ENCODE data around the gene IQSEC2. TPM values are rescaled to one million over a fixed set of nuclear protein-coding genes. Genes with fewer than 3 reads are reported as not detected.

The IQSEC2 gene
- total and polyA plus RNA-seq, 9 of the 15 experiments (the other 6 are each of a cell fraction or from before 2014, with no cell fraction given): 2.7 to 41.8 (median 20.1) TPM

DNA sequence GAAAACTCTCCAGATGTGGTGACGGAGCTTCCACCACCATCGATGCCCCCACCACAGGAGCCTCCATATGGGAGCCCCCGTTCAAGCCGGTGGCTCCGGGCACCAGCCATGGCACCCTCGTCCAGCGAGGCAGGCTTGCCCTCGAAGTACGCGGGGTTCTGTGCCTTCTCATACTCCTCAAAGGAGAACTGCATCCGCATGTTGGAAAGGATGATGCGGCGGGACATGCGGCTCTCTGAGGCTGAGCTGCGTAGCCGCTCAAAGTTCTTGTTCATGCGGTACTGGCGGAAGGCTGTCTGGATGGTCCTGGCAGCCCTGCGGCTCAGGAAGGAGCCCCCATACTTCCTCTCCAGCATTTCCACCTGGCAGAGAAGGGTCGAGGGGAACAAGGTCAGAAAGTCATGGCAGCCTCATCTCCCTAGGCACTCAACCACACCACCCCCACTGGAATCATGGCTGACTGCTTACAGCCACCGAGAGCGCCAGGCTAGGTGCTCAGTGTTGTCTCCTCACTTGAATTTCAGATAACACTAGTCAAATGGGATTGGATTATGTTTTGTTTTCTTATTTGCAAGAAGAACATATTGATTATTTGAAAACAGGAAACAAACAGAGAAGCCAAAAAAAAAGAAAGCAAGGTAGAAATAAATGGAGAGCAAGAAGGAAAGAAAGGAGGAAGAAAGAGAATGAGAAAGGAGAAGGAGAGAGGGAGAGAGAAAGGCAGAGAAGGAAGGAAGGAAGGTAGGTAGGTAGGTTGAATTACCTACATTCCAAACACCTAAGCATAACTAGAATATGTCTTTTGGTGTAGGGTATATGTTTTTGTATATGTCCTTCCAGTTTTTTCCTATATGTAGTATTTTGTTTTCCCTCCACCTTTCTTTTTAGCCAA lies 26.6 kb downstream of the IQSEC2 start:
- intact Hi-C loops (cut with micrococcal nuclease) (loop anchor here (2.0 kb wide), 1 partner anchor 26 kb away; the partner anchor contains the start of gene IQSEC2), in situ Hi-C loops (cut with MboI) (no loop called here)
- no TSS peak for BruUV-seq (replicated peaks)
- H3K4me3 ChIP-seq: peak overlapping the region; percentile 49
- POLR2A ChIA-PET: interaction anchor here (0.6 to 1.4 kb wide), 5 partner anchors 14 to 168 kb away, joined by 3 to 6 read pairs (median 4); partner anchors contain the start of genes IQSEC2, KDM5C, RIBC1 and SMC1A
- H3K27ac ChIP-seq (ENCODE audit: extremely low read depth, low read depth, low read length): peak overlapping the region; percentile 85
- peaks cover 26% of the 10 kb centered on the region; the same call in 2 of the 3 replicates for H3K36me3 ChIP-seq (ENCODE audit: control insufficient read depth, insufficient read depth, low read length)
- no peaks in the 10 kb centered on the region for H4K20me1 ChIP-seq (replicated peaks; ENCODE audit: control insufficient read depth, insufficient read depth, low read length)
- H3K4me2 ChIP-seq (ENCODE audit: insufficient read depth, low read length): peak overlapping the region; percentile 74
- peak in 1 of 4 experiments; percentile 46 for DNase-seq (ENCODE audit: extremely low read depth in 1 of 4, low spot score in 3 of 4)
- CTCF ChIA-PET (ENCODE audit: low intra/inter-chr PET ratio): no interaction called here
- peaks cover 26 to 44% of the 10 kb centered on the region in 2 experiments; a peak in 4 of 5 replicates for H3K4me1 ChIP-seq (replicated peaks in 1 of 2; ENCODE audit: control insufficient read depth in 2 of 2, insufficient read depth in 2 of 2, low read length in 2 of 2)
- H3K79me2 ChIP-seq (ENCODE audit: control insufficient read depth, insufficient read depth, low read length): peaks cover 51% of the 10 kb centered on the region
- FAIRE-seq: no peak
- no peaks in the 10 kb centered on the region for H3K27me3 ChIP-seq (ENCODE audit: control insufficient read depth in 2 of 2, insufficient read depth in 2 of 2, low read length in 2 of 2)
- H3K9me3 ChIP-seq (replicated peaks; ENCODE audit: control insufficient read depth, insufficient read depth, low read depth, low read length): 0 out of 2 replicates have a peak, but pooled peaks cover 3% of the 10 kb centered on the region
- H2AFZ ChIP-seq (ENCODE audit: low read depth, low read length): peak overlapping the region; percentile 79
- H3K9me1 ChIP-seq (ENCODE audit: control insufficient read depth, insufficient read depth, low read length): no peaks in the 10 kb centered on the region
- peak overlapping the region; percentile 74 to 91 for H3K9ac ChIP-seq (ENCODE audit: insufficient read depth in 1 of 2, low read depth in 2 of 2, low read length in 2 of 2)
- 38% methylated on average over 15 of the region's 22 CpGs for WGBS (ENCODE audit: insufficient coverage, low coverage, missing lambda C conversion rate)
- peak; percentile 41 for ATAC-seq
- no peak for TF ChIP-seq MAFK (IDR thresholded peaks at IDR 0.05; ENCODE audit: low read length)
- TF ChIP-seq ZNF263 (CRISPR knock-in tag; IDR thresholded peaks at IDR 0.05; ENCODE audit: borderline replicate concordance): no peak
- no peak for TF ChIP-seq HMG20B (CRISPR knock-in tag; IDR thresholded peaks at IDR 0.05)
- TF ChIP-seq, protein P1, sequence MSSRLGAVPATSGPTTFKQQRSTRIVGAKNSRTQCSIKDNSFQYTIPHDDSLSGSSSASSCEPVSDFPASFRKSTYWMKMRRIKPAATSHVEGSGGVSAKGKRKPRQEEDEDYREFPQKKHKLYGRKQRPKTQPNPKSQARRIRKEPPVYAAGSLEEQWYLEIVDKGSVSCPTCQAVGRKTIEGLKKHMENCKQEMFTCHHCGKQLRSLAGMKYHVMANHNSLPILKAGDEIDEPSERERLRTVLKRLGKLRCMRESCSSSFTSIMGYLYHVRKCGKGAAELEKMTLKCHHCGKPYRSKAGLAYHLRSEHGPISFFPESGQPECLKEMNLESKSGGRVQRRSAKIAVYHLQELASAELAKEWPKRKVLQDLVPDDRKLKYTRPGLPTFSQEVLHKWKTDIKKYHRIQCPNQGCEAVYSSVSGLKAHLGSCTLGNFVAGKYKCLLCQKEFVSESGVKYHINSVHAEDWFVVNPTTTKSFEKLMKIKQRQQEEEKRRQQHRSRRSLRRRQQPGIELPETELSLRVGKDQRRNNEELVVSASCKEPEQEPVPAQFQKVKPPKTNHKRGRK (tag; IDR thresholded peaks at IDR 0.05): 0 out of 2 replicates have a peak, but pooled peaks have one; percentile 56
- 0 out of 2 replicates have a peak, but pooled peaks have one; percentile 35 for TF ChIP-seq BRD4 (IDR thresholded peaks at IDR 0.05)
- TF ChIP-seq, protein P2, sequence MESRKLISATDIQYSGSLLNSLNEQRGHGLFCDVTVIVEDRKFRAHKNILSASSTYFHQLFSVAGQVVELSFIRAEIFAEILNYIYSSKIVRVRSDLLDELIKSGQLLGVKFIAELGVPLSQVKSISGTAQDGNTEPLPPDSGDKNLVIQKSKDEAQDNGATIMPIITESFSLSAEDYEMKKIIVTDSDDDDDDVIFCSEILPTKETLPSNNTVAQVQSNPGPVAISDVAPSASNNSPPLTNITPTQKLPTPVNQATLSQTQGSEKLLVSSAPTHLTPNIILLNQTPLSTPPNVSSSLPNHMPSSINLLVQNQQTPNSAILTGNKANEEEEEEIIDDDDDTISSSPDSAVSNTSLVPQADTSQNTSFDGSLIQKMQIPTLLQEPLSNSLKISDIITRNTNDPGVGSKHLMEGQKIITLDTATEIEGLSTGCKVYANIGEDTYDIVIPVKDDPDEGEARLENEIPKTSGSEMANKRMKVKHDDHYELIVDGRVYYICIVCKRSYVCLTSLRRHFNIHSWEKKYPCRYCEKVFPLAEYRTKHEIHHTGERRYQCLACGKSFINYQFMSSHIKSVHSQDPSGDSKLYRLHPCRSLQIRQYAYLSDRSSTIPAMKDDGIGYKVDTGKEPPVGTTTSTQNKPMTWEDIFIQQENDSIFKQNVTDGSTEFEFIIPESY (CRISPR knock-in tag; IDR thresholded peaks at IDR 0.05): peak; percentile 78
- TF ChIP-seq, protein P3, sequence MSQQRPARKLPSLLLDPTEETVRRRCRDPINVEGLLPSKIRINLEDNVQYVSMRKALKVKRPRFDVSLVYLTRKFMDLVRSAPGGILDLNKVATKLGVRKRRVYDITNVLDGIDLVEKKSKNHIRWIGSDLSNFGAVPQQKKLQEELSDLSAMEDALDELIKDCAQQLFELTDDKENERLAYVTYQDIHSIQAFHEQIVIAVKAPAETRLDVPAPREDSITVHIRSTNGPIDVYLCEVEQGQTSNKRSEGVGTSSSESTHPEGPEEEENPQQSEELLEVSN (IDR thresholded peaks at IDR 0.05; ENCODE audit: borderline replicate concordance in 1 of 2, extremely low read depth in 1 of 2, insufficient read depth in 1 of 2, insufficient read length in 1 of 2, low read depth in 1 of 2, low read length in 1 of 2, poor library complexity in 1 of 2, severe bottlenecking in 1 of 2): peak in 1 of 2 experiments; percentile 20
- 0 out of 2 replicates have a peak, but pooled peaks have one; percentile 29 for TF ChIP-seq THRAP3 (IDR thresholded peaks at IDR 0.05; ENCODE audit: borderline replicate concordance)
- no peak for TF ChIP-seq ZNF584 (CRISPR knock-in tag; IDR thresholded peaks at IDR 0.05; ENCODE audit: low read depth)
- TF ChIP-seq, protein P4, sequence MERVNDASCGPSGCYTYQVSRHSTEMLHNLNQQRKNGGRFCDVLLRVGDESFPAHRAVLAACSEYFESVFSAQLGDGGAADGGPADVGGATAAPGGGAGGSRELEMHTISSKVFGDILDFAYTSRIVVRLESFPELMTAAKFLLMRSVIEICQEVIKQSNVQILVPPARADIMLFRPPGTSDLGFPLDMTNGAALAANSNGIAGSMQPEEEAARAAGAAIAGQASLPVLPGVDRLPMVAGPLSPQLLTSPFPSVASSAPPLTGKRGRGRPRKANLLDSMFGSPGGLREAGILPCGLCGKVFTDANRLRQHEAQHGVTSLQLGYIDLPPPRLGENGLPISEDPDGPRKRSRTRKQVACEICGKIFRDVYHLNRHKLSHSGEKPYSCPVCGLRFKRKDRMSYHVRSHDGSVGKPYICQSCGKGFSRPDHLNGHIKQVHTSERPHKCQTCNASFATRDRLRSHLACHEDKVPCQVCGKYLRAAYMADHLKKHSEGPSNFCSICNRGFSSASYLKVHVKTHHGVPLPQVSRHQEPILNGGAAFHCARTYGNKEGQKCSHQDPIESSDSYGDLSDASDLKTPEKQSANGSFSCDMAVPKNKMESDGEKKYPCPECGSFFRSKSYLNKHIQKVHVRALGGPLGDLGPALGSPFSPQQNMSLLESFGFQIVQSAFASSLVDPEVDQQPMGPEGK (CRISPR knock-in tag; IDR thresholded peaks at IDR 0.05; ENCODE audit: borderline replicate concordance): no peak
- TF ChIP-seq L3MBTL2 (IDR thresholded peaks at IDR 0.05): peak; percentile 39; the same call in 1 of the 2 replicates
- TF ChIP-seq TBP (optimal IDR thresholded peaks at IDR 0.05; ENCODE audit: low read depth, low read length): peak; percentile 7

All from K562 (cell line).